A549 (cell line): ENCODE results near the gene ACSL4. TPM values are rescaled to one million over a fixed set of nuclear protein-coding genes. Genes with fewer than 3 reads are reported as not detected.
A peak's percentile ranks its signal among the peaks of the same experiment; 100 is the strongest.

Experiments used
- ATAC-seq, 2 experiments: fragments of 200-7000 bp in 1 of 2; fragments of >200 bp in 1 of 2; cut with Nextera tagmentation in 1 of 2; cut with Tn5 transposase in 1 of 2; 3 replicates each; pipeline versions ENCODE4 v1.8.0 to v1.9.1; 2018 to 2020; ENCODE audit warnings: mild to moderate bottlenecking in 1 of 2, moderate library complexity in 1 of 2
- CTCF ChIA-PET: fragments of 300-600 bp; sonication (Branson Sonifier 250); formaldehyde crosslinking; extraction: SDS; loops from one replicate; lab custom pipeline; 2021; ENCODE audit warnings: antibody characterized with exemption, inconsistent platforms; lab: Yijun Ruan, JAX
- POLR2A ChIA-PET: fragments of 350-600 bp; formaldehyde crosslinking; extraction: SDS; loops from one replicate; lab custom pipeline; 2021; ENCODE audit warnings: antibody characterized with exemption, inconsistent platforms; lab: Yijun Ruan, JAX
- DNase-seq, 2 experiments: peaks; one replicate each; pipeline versions ENCODE4 v3.0.0 to v3.0.0-alpha.2; 2011 to 2016; ENCODE audit warnings: low read depth in 1 of 2, low spot score in 1 of 2
- FAIRE-seq: peaks from 2 replicates; lab custom pipeline; 2011; peaks lifted over from hg19 to GRCh38; lab: Jason Lieb, UNC
- H3K27ac ChIP-seq, 2 experiments: fragments of >200 bp; sonication (Bioruptor Twin); formaldehyde crosslinking; 3 replicates each; pipeline ENCODE4 v1.5.1; 2016 to 2017
- H3K4me1 ChIP-seq: fragments of >200 bp; sonication (Bioruptor Twin); formaldehyde crosslinking; 3 replicates; pipeline ENCODE4 v1.6.1; 2016
- H3K4me2 ChIP-seq: fragments of >200 bp; sonication (Bioruptor Twin); formaldehyde crosslinking; 3 replicates; pipeline ENCODE4 v1.6.1; 2016
- H3K4me3 ChIP-seq: fragments of >200 bp; sonication (Bioruptor Twin); formaldehyde crosslinking; 3 replicates; pipeline ENCODE4 v1.5.1; 2016
- H3K9me3 ChIP-seq: fragments of >200 bp; sonication (Bioruptor Twin); formaldehyde crosslinking; 3 replicates; pipeline ENCODE4 v1.6.1; 2016
- ATOH8 ChIP-seq: fragments of 250-450 bp; sonication (Bioruptor Pico); IDR thresholded peaks from 2 replicates; pipeline ENCODE4 v1.5.0; 2020; ENCODE audit warnings: low read depth, mild to moderate bottlenecking, moderate library complexity
- ELK1 ChIP-seq: fragments of 150-350 bp; IDR thresholded peaks from 2 replicates; pipeline ENCODE4 v1.6.1; 2014; ENCODE audit warnings: low read depth, mild to moderate bottlenecking, low read length
- ESRRA ChIP-seq: fragments of 150-350 bp; IDR thresholded peaks from 2 replicates; pipeline ENCODE4 v1.6.1; 2014; ENCODE audit warnings: mild to moderate bottlenecking, low read length, borderline replicate concordance
- FOXS1 ChIP-seq: fragments of 250-450 bp; sonication (Bioruptor Pico); IDR thresholded peaks from 2 replicates; pipeline ENCODE4 v1.5.0; 2020; ENCODE audit warnings: mild to moderate bottlenecking, moderate library complexity
- HMGXB4 ChIP-seq: fragments of 250-450 bp; sonication (Bioruptor Pico); IDR thresholded peaks from 2 replicates; pipeline ENCODE4 v1.5.0; 2021; ENCODE audit warnings: mild to moderate bottlenecking, moderate library complexity, borderline replicate concordance
- HOXA7 ChIP-seq: fragments of 250-450 bp; sonication (Bioruptor Pico); IDR thresholded peaks from 2 replicates; pipeline ENCODE4 v1.5.0; 2020; ENCODE audit warnings: mild to moderate bottlenecking, moderate library complexity
- HOXB5 ChIP-seq: fragments of 250-450 bp; sonication (Bioruptor Pico); IDR thresholded peaks from 2 replicates; pipeline ENCODE4 v1.5.0; 2020; ENCODE audit warnings: mild to moderate bottlenecking, moderate library complexity
- MAFK ChIP-seq: fragments of 450-650 bp; IDR thresholded peaks from 2 replicates; pipeline ENCODE4 v1.6.1; 2014; ENCODE audit not compliant: partially characterized antibody
- NFE2L2 ChIP-seq: fragments of 150-350 bp; conservative IDR thresholded peaks from 2 replicates; pipeline ENCODE4 v1.6.1; 2014; ENCODE audit warnings: low read length
- NPAS2 ChIP-seq: fragments of 250-450 bp; sonication (Bioruptor Pico); IDR thresholded peaks from 2 replicates; pipeline ENCODE4 v1.8.0; 2022; ENCODE audit warnings: mild to moderate bottlenecking, moderate library complexity, borderline replicate concordance
- PHF8 ChIP-seq: fragments of 200-600 bp; sonication (generic); IDR thresholded peaks from 2 replicates; pipeline ENCODE4 v1.6.1; 2016; ENCODE audit warnings: low read depth, mild to moderate bottlenecking, antibody characterized with exemption, moderate library complexity, borderline replicate concordance
- POLR2AphosphoS2 ChIP-seq: conservative IDR thresholded peaks from 2 replicates; pipeline ENCODE4 v1.6.1; 2012; ENCODE audit warnings: low read length, improper control_type of control experiment, inconsistent platforms
- RCOR1 ChIP-seq: fragments of 150-350 bp; IDR thresholded peaks from 2 replicates; pipeline ENCODE4 v1.6.1; 2014; ENCODE audit warnings: antibody characterized with exemption, low read length, low read depth
- REST ChIP-seq: fragments of 200-600 bp; sonication (generic); IDR thresholded peaks from 2 replicates; pipeline ENCODE4 v1.6.1; 2016; ENCODE audit warnings: antibody characterized with exemption, mild to moderate bottlenecking, moderate library complexity
- RFX5 ChIP-seq: fragments of 450-650 bp; IDR thresholded peaks from 2 replicates; pipeline ENCODE4 v1.7.1; 2014; ENCODE audit warnings: antibody characterized with exemption, mild to moderate bottlenecking, moderate library complexity
- RNF2 ChIP-seq: fragments of 200-600 bp; sonication (generic); IDR thresholded peaks from 2 replicates; pipeline ENCODE4 v1.6.1; 2016; ENCODE audit warnings: low read depth, mild to moderate bottlenecking, antibody characterized with exemption, moderate library complexity, borderline replicate concordance
- ZSCAN20 ChIP-seq: fragments of 250-450 bp; sonication (Bioruptor Pico); IDR thresholded peaks from 2 replicates; pipeline ENCODE4 v1.8.0; 2022; ENCODE audit warnings: mild to moderate bottlenecking, moderate library complexity
- WGBS: methylation state at CpG from one replicate; pipeline ENCODE4 v1.1.6; 2017; ENCODE audit errors: missing lambda C conversion rate; 5-methylcytosine and 5-hydroxymethylcytosine counted together
- polyA plus RNA-seq, 4 experiments: library from polyadenylated mRNA; depleted of rRNA in 3 of 4; stranded (reverse); fragments of >200 nt; fragmentation: RNase III in 1 of 4; extraction: RNeasy Plus Mini Kit Qiagen cat#74134 plus additional on column Dnase treatment in 1 of 4; gene quantifications; 2 replicates in 3 of 4; 3 replicates in 1 of 4; pipeline ENCODE4 v1.2.3, GENCODE V29; 2011 to 2017
- TF ChIP-seq, protein P1 (sequence below): fragments of 450-650 bp; IDR thresholded peaks from 2 replicates; pipeline ENCODE4 v1.6.1; 2014; ENCODE audit warnings: antibody characterized with exemption

The ACSL4 gene
- polyA plus RNA-seq, 2 of the 4 experiments (the other 2 are of a cell fraction) = 31.6 to 36.8 TPM

GRCh38 chrX:109749207-109749606 is 16.1 kb upstream of the ACSL4 start:
- no peak for ATAC-seq
- CTCF ChIA-PET = no interaction called here
- 100% methylated on average over 3 of the region's 14 CpGs for WGBS
- Histone ChIP-seq H3K4me2 (no peak overlapping the region), H3K4me1 (no peaks in the 10 kb centered on the region), H3K9me3 (no peaks in the 10 kb centered on the region), H3K27ac (no peak overlapping the region), H3K4me3 (no peak overlapping the region)
- DNase-seq = no peak
- no peak for FAIRE-seq
- no peak for TF ChIP-seq NPAS2 (CRISPR knock-in tag)
- TF ChIP-seq, protein P1, sequence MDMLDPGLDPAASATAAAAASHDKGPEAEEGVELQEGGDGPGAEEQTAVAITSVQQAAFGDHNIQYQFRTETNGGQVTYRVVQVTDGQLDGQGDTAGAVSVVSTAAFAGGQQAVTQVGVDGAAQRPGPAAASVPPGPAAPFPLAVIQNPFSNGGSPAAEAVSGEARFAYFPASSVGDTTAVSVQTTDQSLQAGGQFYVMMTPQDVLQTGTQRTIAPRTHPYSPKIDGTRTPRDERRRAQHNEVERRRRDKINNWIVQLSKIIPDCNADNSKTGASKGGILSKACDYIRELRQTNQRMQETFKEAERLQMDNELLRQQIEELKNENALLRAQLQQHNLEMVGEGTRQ = no peak
- TF ChIP-seq NFE2L2 = no peak
- no peak for TF ChIP-seq ESRRA
- TF ChIP-seq ELK1 = no peak
- TF ChIP-seq RNF2 = no peak
- TF ChIP-seq POLR2AphosphoS2 = no peak
- TF ChIP-seq PHF8 = no peak
- TF ChIP-seq REST = no peak
- TF ChIP-seq ATOH8 (CRISPR knock-in tag) = no peak
- no peak for TF ChIP-seq RFX5
- TF ChIP-seq ZSCAN20 (CRISPR knock-in tag) = no peak
- no peak for TF ChIP-seq HMGXB4
- no peak for TF ChIP-seq HOXB5
- no peak for TF ChIP-seq FOXS1
- TF ChIP-seq RCOR1 = no peak
- TF ChIP-seq, all 56 proteins: peak for 0
- POLR2A ChIA-PET = no interaction called here

GRCh38 chrX:109747681-109748080 is 14.6 kb upstream of the ACSL4 start:
- ChIA-PET POLR2A (no interaction called here), CTCF (interaction anchor here (0.8 kb wide), 1 partner anchor 40 kb away, joined by 3 read pairs; no protein-coding TSS in a partner anchor)
- WGBS = 90% methylated on average over 9 of the region's 9 CpGs
- TF ChIP-seq HOXA7 (CRISPR knock-in tag) = no peak
- TF ChIP-seq MAFK = peak; percentile 74
- no peak overlapping the region for H3K27ac ChIP-seq
- DNase-seq = no peak
- H3K9me3 ChIP-seq = no peaks in the 10 kb centered on the region
- no peak for ATAC-seq
- no peak for FAIRE-seq
- H3K4me2 ChIP-seq = no peak overlapping the region
- H3K4me3 ChIP-seq = no peak overlapping the region
- no peaks in the 10 kb centered on the region for H3K4me1 ChIP-seq
